HUES6 (cell line): ENCODE results near the gene MAPK11.

Experiments
- H3K27ac ChIP-seq: 2 replicates; pipeline ENCODE4 v1.7.0; 2013; ENCODE audit warnings: low read depth, mild to moderate bottlenecking, low read length, inconsistent platforms
- H3K27me3 ChIP-seq: 2 replicates; pipeline ENCODE4 v1.6.1; 2013; ENCODE audit warnings: low read length; ENCODE audit not compliant: control insufficient read depth, insufficient read depth
- H3K36me3 ChIP-seq: 2 replicates; pipeline ENCODE4 v1.6.1; 2013; ENCODE audit warnings: low read length; ENCODE audit not compliant: control insufficient read depth, insufficient read depth
- H3K4me1 ChIP-seq: 2 replicates; pipeline ENCODE4 v1.6.1; 2013; ENCODE audit warnings: low read length; ENCODE audit not compliant: control insufficient read depth, insufficient read depth
- H3K4me3 ChIP-seq: 2 replicates; pipeline ENCODE4 v1.5.1; 2013; ENCODE audit warnings: low read depth, low read length
- H3K9ac ChIP-seq: one replicate; pipeline ENCODE4 v1.6.1; 2013; ENCODE audit warnings: mild to moderate bottlenecking, low read length
- H3K9me3 ChIP-seq: 2 replicates; pipeline ENCODE4 v1.6.1; 2013; ENCODE audit warnings: low read depth, low read length; ENCODE audit not compliant: control insufficient read depth, insufficient read depth

MAPK11 gene

DNA sequence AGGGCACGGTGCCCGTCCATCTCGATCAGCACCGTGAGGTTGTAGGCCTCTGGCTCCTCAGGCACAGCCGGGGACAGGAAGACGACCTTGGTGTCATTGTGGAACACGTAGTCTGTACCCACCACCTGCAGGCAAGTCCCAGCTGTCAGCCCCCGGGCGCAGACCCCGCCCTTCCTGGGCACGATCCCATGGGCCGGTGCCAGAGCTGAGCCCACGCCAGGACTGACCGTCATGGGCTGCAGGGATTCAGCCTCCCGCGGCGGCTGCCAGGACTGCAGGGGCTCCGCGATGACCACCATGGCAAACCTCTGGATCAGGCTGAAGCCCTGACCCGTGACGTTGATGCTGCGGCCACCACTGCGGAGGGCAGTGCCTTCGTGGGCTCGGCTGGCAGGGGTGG is 11.8 kb upstream of the MAPK11 start:
- Histone ChIP-seq H3K27ac (no peak overlapping the region), H3K36me3 (peaks cover 84% of the 10 kb centered on the region), H3K9ac (no peak overlapping the region), H3K4me1 (no peaks in the 10 kb centered on the region), H3K4me3 (no peak overlapping the region), H3K9me3 (no peaks in the 10 kb centered on the region), H3K27me3 (no peaks in the 10 kb centered on the region)

DNA sequence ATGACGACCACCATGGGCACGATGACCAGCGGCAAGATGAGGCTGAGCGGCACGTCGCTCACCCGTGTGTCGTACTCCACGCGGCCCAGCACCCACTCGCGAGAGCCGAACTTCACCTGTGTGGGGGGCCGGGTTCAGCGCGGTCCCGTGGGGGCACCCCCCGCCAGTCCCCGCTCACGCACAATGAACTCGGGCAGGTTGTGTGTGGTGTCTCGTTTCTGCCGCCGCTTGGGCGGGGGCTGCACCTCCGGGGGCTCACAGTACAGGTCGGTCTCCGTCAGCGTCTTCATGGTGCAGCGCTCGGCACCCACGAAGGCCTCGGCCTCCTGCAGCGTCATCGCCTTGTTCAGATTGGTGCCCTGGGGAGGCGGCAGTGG is 11.2 kb upstream of the MAPK11 start:
- Histone ChIP-seq H3K9ac (no peak overlapping the region), H3K27me3 (no peaks in the 10 kb centered on the region), H3K9me3 (peaks cover 3% of the 10 kb centered on the region; the same call in 1 of the 2 replicates), H3K4me1 (no peaks in the 10 kb centered on the region), H3K36me3 (peaks cover 84% of the 10 kb centered on the region), H3K4me3 (no peak overlapping the region), H3K27ac (no peak overlapping the region)

GRCh38 chr22:50280708-50281383 is 10.7 kb upstream of the MAPK11 start:
- H3K27ac ChIP-seq = no peak overlapping the region
- H3K36me3 ChIP-seq = peaks cover 84% of the 10 kb centered on the region

DNA sequence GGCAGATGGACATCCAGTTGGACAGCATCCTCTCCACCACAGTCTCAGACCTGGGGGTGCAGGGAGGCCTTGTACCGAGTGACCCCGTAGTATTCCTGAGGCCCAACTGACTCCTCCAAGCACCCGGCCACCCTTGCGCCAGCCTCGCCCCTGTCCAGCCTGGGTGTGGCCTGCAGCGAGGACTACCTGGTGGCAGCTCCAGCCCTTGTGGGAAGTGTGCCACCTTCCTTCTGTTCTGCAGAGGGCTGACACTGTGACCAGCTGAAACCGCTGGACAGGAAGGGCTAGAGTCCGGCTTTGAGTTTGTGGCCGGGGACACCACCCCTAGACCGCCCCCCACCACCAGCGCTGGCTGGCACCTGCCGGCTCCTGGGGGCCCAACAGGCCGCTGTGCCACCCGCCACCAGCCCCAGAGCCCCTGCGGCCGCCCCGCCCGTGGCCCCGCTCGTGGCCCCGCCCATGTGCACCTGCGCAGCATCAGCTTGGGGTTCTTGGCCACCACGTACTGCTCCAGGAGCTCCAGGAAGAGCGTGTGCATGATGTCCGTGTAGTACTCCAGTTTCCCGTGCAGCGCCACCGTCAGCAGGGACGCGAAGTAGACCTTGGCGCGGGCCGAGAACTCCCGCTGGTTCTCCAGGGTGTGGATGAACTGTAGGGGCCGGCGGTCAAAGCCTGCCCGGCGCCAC is 10.0 kb upstream of the MAPK11 start:
- Histone ChIP-seq H3K4me3 (no peak overlapping the region), H3K9ac (no peak overlapping the region), H3K9me3 (peaks cover 9% of the 10 kb centered on the region), H3K4me1 (no peaks in the 10 kb centered on the region), H3K27ac (no peak overlapping the region), H3K27me3 (no peaks in the 10 kb centered on the region), H3K36me3 (peaks cover 88% of the 10 kb centered on the region)

More at GRCh38 chr22:50280708-50281383, 10.7 kb upstream of the MAPK11 start:
- Histone ChIP-seq H3K9ac (no peak overlapping the region), H3K4me3 (no peak overlapping the region), H3K9me3 (peaks cover 8% of the 10 kb centered on the region), H3K27me3 (no peaks in the 10 kb centered on the region), H3K4me1 (no peaks in the 10 kb centered on the region)

GRCh38 chr22:50278956-50279619 is 8.9 kb upstream of the MAPK11 start:
- Histone ChIP-seq H3K4me3 (no peak overlapping the region), H3K36me3 (peaks cover 88% of the 10 kb centered on the region), H3K27ac (no peak overlapping the region), H3K9ac (no peak overlapping the region), H3K9me3 (peaks cover 9% of the 10 kb centered on the region), H3K4me1 (no peaks in the 10 kb centered on the region), H3K27me3 (no peaks in the 10 kb centered on the region)

- no peaks in the 10 kb centered on the region for H3K4me1 ChIP-seq
- H3K27me3 ChIP-seq = no peaks in the 10 kb centered on the region
- peaks cover 9% of the 10 kb centered on the region for H3K9me3 ChIP-seq
- no peak overlapping the region for H3K9ac ChIP-seq
- H3K36me3 ChIP-seq = peaks cover 85% of the 10 kb centered on the region
- H3K27ac ChIP-seq = no peak overlapping the region
- no peak overlapping the region for H3K4me3 ChIP-seq
Measured at GRCh38 chr22:50278461-50278860, 8.3 kb upstream of the MAPK11 start.

- H3K4me3 ChIP-seq = no peak overlapping the region
- peaks cover 9% of the 10 kb centered on the region for H3K9me3 ChIP-seq
- peaks cover 78% of the 10 kb centered on the region for H3K36me3 ChIP-seq
- H3K27ac ChIP-seq = no peak overlapping the region
- no peak overlapping the region for H3K9ac ChIP-seq
- 0 out of 2 replicates have a peak, but pooled peaks cover 2% of the 10 kb centered on the region for H3K27me3 ChIP-seq
- H3K4me1 ChIP-seq = no peaks in the 10 kb centered on the region; the same call in 1 of the 2 replicates
Measured at GRCh38 chr22:50277761-50278160, 7.6 kb upstream of the MAPK11 start.

GRCh38 chr22:50276143-50276542 is 6.0 kb upstream of the MAPK11 start:
- Histone ChIP-seq H3K36me3 (peaks cover 62% of the 10 kb centered on the region), H3K9me3 (peaks cover 9% of the 10 kb centered on the region), H3K4me1 (peaks cover 7% of the 10 kb centered on the region), H3K27me3 (peaks cover 13% of the 10 kb centered on the region), H3K9ac (no peak overlapping the region), H3K4me3 (no peak overlapping the region), H3K27ac (no peak overlapping the region)

DNA sequence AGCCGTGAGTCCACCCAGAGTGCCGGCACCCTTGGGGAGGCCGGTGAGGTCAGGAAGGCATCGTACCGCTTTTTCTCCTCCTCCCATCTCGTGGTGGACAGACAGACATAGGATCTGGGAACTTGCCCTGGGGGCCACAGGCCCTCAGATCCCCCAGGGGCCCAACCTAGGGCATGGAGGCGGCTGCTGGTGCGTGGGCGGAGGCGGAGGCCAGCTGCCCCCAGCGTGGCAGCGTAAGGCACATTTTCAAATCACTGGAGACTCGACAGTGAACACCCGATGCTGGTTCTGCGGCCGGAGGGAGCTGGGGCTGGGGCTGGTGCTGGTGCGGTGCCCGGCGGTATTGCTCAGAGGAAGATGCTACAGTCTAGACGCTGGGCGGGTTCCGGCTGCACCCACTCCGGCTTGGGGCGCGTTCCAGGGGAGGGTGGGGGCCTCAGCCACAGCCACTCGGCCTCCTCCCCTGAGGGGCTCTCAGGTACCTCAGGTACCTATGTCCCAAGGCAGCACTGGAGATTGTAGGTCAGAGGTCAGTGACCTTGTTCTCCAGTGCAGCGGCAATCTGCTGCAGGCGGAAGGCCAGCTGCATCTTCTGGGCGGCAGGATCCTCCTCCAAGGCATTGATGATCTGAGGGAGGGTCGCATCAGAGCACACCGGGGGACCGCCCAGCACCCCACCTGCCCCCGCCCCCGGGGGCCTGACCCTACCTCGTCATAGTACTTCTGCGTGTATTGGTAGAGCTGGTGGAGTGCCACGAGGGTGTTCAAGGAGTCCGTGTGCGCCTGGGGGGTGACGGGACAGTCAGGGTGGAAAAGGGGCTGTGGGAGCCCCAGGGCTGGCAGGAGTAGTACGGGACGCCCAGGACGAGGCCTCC is 5.2 kb upstream of the MAPK11 start:
- peaks cover 20% of the 10 kb centered on the region for H3K27me3 ChIP-seq
- H3K36me3 ChIP-seq = peaks cover 56% of the 10 kb centered on the region
- H3K9ac ChIP-seq = no peak overlapping the region
- H3K4me1 ChIP-seq = peaks cover 11% of the 10 kb centered on the region
- H3K4me3 ChIP-seq = no peak overlapping the region
- peaks cover 9% of the 10 kb centered on the region for H3K9me3 ChIP-seq
- H3K27ac ChIP-seq = no peak overlapping the region

DNA sequence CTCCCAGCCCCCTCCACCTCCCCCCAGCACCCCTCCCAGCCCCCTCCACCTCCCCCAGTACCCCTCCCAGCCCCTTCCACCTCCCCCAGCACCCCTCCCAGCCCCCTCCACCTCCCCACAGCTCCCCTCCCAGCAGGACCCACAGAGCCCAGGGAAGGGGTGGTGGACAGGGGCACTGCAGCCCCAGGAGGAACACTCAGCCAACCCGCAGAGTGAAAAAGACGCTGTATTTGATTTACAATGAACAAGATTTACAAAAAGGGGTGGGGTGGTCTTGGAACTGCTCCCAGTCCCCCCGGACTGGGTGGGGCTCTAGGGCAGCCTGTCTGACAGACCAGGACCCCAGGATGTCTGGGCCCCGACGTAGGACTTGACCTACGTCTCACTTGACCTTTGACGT is 4.6 kb upstream of the MAPK11 start:
- no peak overlapping the region for H3K27ac ChIP-seq
- H3K27me3 ChIP-seq = peaks cover 25% of the 10 kb centered on the region
- H3K4me3 ChIP-seq = no peak overlapping the region
- H3K36me3 ChIP-seq = peaks cover 49% of the 10 kb centered on the region
- no peak overlapping the region for H3K9ac ChIP-seq
- peaks cover 9% of the 10 kb centered on the region for H3K9me3 ChIP-seq
- H3K4me1 ChIP-seq = peaks cover 11% of the 10 kb centered on the region
